Upper lobe of left lung (tissue), 4 donors: Measurements from ENCODE around the gene FMNL2.

Experiments used
- EP300 ChIP-seq, 4 donors: sonication (generic); formaldehyde crosslinking; IDR thresholded peaks; one replicate each; pipeline ENCODE4 v1.5.1; 2017; ENCODE audit warnings: antibody characterized with exemption in 4 of 4, control low read depth in 2 of 4
- POLR2A ChIP-seq, 4 donors: fragments of 450-650 bp; IDR thresholded peaks; one replicate each; pipeline ENCODE4 v1.5.1; 2016 to 2017; ENCODE audit warnings: antibody characterized with exemption in 4 of 4, mild to moderate bottlenecking in 2 of 4
- TF ChIP-seq, protein P1 (sequence below), 6 experiments: fragments of 450-650 bp in 4 of 6; fragments of 200-600 bp in 2 of 6; sonication (generic) in 2 of 6; IDR thresholded peaks; one replicate each; pipeline ENCODE4 v1.5.1; 2016 to 2019; ENCODE audit warnings: antibody characterized with exemption in 6 of 6

DNA sequence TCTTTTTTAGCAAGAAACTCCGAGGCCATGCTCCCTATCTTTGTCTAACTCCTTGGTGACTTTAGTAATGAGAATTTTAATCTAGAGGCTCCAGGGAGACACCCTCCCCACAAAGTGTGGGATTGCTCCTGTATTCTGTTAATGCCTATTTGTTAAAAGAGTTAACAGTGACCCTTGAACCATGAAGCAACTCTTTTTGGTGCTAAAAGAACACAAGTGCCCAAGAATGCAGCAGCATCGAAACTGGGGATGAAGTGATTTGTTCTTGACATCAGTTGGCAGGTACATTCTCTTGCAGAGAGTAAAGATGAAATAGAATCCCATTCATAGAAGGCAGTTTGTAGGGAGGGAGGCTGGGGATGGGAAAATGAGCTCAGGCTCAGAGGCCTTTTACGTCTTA lies 50.0 kb downstream of the FMNL2 start:
- TF ChIP-seq, protein P1, sequence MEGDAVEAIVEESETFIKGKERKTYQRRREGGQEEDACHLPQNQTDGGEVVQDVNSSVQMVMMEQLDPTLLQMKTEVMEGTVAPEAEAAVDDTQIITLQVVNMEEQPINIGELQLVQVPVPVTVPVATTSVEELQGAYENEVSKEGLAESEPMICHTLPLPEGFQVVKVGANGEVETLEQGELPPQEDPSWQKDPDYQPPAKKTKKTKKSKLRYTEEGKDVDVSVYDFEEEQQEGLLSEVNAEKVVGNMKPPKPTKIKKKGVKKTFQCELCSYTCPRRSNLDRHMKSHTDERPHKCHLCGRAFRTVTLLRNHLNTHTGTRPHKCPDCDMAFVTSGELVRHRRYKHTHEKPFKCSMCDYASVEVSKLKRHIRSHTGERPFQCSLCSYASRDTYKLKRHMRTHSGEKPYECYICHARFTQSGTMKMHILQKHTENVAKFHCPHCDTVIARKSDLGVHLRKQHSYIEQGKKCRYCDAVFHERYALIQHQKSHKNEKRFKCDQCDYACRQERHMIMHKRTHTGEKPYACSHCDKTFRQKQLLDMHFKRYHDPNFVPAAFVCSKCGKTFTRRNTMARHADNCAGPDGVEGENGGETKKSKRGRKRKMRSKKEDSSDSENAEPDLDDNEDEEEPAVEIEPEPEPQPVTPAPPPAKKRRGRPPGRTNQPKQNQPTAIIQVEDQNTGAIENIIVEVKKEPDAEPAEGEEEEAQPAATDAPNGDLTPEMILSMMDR (IDR thresholded peaks at IDR 0.05), result no peak
- TF ChIP-seq EP300 (IDR thresholded peaks at IDR 0.05), result no peak
- TF ChIP-seq POLR2A (IDR thresholded peaks at IDR 0.05), result no peak
